Effector CD4-positive, alpha-beta T cell (primary cell): Measurements from ENCODE around the gene ANO8.

Experiments
- DNase-seq: peaks from one replicate; pipeline ENCODE4 v3.0.0-alpha.2; 2020

Gene ANO8

GRCh38 chr19:17341845-17342244 is 7.2 kb upstream of the ANO8 start:
- DNase-seq: no peak

- no peak for DNase-seq
Measured at GRCh38 chr19:17341386-17341785, 6.7 kb upstream of the ANO8 start.

DNA sequence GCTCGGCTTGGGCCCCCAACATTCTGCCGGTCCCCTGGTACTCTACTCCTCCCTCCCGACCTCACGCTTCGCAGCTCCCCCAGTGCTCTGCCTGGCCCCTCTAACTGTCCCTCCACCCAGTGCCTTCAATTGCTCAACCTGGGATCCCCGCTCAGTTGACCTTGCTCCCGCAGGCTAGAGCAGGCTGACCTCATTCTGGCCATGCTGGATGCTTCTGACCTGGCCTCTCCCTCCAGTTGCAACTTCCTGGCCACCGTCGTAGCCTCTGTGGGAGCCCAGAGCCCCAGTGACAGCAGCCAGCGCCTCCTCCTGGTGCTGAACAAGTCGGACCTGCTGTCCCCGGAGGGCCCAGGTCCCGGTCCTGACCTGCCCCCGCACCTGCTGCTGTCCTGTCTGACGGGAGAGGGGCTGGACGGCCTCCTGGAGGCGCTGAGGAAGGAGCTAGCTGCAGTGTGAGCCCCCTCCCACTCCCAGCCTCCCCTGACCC is 6.3 kb upstream of the ANO8 start:
- DNase-seq: no peak

DNA sequence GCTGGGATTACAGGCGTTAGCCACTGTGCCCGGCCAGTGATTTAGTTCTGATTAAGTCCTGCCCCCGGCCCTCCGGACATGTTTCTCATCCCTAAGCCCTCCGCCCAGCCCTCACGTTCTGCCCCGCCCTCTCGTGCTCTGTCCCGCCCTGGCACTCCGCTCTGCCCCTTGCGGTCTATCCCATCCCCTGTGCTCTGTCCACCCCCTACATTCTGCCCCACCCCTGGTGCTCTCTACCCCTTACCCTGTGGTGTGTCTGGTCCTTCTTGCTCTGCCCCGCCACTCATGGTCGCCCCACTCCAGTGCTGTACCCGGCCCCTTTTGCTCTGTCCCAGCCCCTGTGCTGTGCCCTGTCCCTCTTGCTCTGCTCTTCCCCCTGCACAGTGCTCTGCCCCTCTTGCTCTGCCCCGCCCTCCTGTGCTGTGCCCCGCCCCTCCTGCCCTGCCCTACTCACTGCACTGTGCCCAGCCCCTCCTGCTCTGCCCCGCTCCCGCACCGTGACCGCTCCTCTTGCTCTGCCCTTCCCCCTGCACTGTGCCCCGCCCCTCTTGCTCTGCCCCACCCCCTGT is 5.7 kb upstream of the ANO8 start:
- DNase-seq: no peak

DNA sequence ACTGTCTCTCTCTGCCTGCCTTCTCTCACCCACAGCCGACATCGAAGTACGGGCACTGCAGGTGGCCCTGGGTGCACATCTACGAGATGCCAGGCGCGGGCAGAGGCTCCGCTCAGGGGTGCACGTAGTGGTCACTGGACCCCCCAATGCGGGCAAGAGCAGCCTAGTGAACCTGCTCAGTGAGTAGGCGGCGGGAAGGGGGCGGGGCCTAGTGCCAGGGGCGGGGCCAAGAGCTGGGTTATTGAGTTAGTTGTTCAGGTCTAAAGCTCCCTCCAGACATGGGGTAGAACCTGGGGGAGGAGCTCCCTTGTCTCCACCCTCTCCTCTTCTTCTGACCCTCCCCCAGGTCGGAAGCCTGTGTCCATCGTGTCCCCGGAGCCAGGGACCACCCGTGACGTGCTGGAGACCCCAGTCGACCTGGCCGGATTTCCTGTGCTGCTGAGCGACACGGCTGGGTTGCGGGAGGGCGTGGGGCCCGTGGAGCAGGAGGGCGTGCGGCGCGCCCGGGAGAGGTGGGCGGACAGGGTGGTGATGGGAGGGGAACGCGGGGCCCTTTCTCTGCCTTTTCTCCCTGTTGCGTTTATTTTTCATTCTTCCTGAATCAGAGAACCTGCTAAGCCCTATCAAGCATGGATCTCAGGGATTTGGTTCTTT is 4.6 kb upstream of the ANO8 start:
- DNase-seq: no peak

DNA sequence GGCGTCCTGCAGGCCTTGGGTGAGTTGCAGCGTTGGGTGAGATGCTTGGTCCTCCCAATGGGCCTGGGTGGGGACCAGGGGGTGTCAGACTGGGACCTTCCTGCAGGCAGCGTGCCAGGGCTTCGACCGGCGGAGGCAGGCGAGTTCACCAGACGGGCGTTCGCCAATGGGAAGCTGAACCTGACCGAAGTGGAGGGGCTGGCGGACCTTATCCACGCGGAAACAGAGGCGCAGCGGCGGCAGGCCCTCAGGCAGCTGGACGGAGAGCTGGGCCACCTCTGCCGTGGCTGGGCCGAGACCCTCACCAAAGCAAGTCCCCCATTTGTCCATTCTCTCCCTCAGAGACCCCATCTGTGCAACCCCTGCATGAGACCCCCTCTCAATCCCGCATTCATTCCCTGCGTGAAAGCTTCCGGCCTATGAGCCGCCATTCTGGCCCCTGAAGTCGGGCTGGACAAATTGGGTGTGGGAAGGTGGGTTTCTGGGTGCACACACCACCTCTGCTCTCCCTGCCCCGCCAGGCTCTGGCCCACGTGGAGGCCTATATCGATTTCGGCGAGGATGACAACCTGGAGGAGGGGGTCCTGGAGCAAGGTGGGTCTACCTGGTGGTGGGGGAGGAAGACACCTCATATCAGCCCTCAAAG is 3.9 kb upstream of the ANO8 start:
- no peak for DNase-seq

GRCh38 chr19:17337675-17338432 is 3.2 kb upstream of the ANO8 start:
- no peak for DNase-seq

DNA sequence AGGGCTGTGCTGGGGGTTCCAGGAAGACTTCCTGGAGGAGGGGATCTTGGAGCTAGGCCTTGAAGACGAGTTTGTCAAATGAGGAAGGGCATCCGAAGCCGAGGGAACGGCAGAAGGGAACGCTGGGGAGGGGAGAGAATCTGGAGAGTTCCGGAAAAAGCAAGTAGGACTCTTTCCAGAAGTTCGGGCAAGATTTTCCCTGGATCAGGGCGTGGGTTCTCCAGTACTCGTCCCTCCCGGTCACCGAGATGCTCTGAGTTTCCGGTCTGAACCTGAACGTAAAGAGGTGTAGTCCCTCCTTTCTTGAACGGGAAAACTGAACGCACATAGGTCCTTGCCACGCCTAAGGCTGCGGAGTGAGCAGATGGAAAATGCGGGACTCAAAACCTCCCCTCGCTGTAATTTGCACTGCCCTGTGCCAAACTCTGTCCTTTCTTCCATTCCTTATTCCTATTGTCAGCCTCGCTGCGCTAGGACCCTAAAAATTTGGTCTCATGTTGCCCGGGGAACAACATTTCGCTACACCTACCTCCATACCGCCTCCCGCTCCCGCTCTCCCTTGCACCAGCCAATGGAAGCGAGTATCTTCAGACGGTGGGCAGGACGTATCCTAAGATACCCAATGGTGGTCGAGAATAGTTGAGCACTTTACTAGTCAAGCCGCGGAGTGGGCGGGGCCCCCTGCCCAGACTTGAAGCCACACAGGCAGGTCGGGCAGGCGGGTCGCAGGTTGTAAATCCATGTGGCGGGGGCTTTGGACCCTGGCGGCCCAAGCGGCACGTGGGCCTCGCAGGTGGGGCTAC is 2.4 kb upstream of the ANO8 start, which contains the start of gene GTPBP3:
Gene GTPBP3 (plus strand): TSS at position 682 of the 803 bp plus-strand sequence. CDS start 59 bp downstream, at position 741.
- DNase-seq: peak; percentile 97

- no peak for DNase-seq
Measured at GRCh38 chr19:17335575-17335974, 920 bp upstream of the ANO8 start.

DNA sequence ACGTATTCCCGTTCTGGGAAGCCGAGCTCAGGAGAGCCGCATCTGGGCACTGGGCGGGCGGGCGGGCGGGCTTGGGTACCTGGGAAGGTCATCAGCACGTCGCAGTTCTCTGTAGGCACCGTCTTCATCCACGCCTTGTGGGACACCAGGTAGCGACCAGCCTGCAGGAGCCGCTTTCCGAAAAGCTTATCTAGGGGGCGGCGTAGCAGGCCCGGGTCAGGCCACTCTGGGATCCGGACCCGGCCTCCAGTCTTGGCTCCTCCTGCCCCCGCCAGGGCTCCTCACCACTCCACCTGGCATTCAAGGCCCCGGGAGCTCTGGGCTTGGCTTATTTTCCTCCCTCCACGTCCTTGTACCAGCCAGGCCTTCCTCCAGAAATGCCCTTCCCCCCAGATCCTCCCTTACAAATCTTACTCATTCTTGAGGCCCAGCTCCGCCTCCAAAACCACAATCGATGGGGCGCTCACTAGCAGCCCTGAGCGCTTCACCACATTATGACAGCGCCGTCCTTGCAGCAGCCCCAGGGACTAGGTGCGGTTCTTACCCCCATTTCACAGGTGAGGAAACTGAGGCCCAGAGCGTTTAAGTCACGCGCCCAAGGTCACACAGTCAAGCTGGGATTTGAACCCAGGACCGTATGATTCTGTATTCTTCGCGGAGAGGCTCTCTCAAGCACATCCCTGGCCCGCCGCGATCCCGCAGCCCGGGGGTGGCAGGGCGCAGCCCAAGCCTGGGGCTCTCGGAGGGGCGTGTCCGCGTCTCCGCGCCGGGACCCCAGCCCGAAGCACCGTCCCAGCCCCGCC is 843 bp downstream of the ANO8 start:
- DNase-seq: peak; percentile 56

- DNase-seq: no peak
Measured at GRCh38 chr19:17332677-17333581, 1.7 kb downstream of the ANO8 start.

DNA sequence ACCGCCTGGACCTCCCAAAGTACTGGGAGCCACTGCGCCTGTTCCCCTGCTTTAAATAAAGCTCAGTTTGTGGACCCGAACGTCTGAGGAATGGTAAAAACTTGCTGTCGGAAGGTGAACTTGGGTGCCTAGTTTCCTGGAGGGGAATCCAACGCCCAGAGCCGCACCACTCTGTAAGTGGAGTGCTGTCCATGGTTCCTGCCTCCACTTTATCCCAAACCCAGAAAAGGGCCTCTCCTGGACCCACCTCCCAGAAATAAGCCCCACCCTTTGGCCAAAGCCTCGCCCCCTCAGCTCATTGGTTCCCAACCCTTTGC is 2.3 kb downstream of the ANO8 start:
- no peak for DNase-seq

DNA sequence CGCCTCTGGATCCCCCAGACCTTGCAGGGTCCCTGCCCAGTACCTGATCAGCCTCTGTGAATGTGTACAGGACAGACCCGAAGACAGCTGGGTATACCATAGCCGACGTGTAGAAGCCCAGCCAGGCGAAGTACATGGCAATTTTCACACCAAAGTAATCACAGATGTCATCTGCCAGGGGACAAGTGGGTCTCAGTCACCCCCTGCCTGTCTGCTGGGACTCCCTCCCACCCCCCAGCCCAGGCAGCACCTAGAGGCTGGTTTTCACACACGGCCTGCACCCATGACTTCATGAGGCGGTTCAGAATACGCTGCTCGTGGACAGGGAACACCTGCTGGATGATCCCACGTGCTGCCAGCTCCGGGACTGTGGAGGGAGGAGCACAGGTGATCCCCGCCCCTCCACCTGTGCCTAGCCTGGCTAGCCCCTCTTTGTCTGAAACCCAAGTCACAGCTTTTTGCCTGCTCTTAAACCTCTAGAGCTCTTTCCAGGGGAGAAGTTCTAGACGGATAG is 3.6 kb downstream of the ANO8 start:
- DNase-seq: no peak

DNA sequence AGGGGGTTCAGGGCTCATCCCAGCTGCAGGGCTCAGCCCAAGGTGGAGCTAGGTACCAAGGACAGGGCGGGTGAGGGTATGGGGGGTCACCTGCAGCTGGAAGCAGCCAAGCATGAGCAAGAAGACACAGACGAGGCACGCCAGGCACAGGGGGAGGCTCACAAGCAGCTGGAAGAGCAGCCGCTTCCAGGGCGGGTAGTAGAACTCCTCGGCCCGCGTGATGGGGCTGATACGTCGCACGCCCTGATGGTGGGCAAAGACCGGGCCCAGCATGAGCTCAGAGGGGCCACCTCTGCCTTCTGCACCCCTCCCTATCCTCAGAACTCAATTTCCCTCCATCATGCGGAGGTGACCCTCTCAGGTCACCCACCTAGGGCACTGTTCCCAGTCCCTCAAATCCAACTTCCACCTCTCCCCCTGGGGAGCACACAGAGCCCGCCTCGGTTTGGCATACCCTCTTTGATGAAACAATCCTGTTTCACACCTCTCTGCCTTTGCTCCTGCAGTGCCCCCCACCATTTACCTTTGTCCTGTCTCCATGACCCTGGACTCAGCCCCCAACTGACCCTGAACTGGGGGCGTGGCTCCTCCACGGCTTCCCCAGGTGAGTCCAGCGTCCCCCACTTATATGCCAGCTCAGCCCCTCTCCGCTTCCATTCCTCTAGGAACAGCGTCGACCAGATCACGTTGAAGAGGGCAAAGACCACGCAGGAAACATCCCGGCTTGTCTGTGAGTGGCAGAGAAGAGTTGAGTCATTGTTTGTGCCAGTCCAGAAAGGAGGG is 4.2 kb downstream of the ANO8 start:
- DNase-seq: no peak

GRCh38 chr19:17329366-17330261 is 5.0 kb downstream of the ANO8 start:
- DNase-seq: no peak

- peak; percentile 34 for DNase-seq
Measured at GRCh38 chr19:17328517-17329365, 5.9 kb downstream of the ANO8 start.
